HT1080 (cell line): ENCODE results near the gene F11R. TPM values are rescaled to one million over a fixed set of nuclear protein-coding genes. Genes with fewer than 3 reads are reported as not detected.

Source experiments
- small RNA-seq: library from RNA; depleted of rRNA; stranded (forward); fragments of <200 nt; gene quantifications from one replicate; pipeline ENCODE3, GENCODE V24; 2014
- total RNA-seq: library from RNA; depleted of rRNA; stranded (reverse); fragments of >200 nt; shearing (Covaris generic); gene quantifications from 2 replicates; pipeline ENCODE4 v1.2.3, GENCODE V29; 2014; rRNA removed

F11R gene
- total RNA-seq, 1 experiment from 2014 or later = 6.6 TPM

Small RNA genes lying within 50 kb of the gene (small RNA-seq; reads per million reads assigned to genes)
- gene AL591806.2 = not detected

Other genes with a start within 250 kb of the F11R start
- not detected in 2 replicates for gene LY9, start 225.0 kb downstream of the F11R start, total RNA-seq
- not detected in 2 replicates for gene CD244, start 158.3 kb downstream of the F11R start, total RNA-seq
- not detected in 2 replicates for gene ITLN1, start 136.0 kb downstream of the F11R start, total RNA-seq
- not detected in 2 replicates for gene ITLN2, start 66.3 kb downstream of the F11R start, total RNA-seq
- 0.30 TPM in 1 of 2 replicates, not detected in the other for gene TSTD1, start 17.8 kb upstream of the F11R start, total RNA-seq
- 79.4 and 81.9 TPM in 2 replicates for gene USF1, start 24.8 kb upstream of the F11R start, total RNA-seq
- gene ARHGAP30, start 48.7 kb upstream of the F11R start, total RNA-seq = 4.0 and 6.0 TPM in 2 replicates
- gene NECTIN4, start 68.4 kb upstream of the F11R start, total RNA-seq = 1.4 and 1.9 TPM in 2 replicates
- 0.51 and 1.0 TPM in 2 replicates for gene KLHDC9, start 77.2 kb upstream of the F11R start, total RNA-seq
- 124 and 137 TPM in 2 replicates for gene PFDN2, start 96.9 kb upstream of the F11R start, total RNA-seq
- 27.4 and 35.1 TPM in 2 replicates for gene NIT1, start 97.0 kb upstream of the F11R start, total RNA-seq
- 26.5 and 42.6 TPM in 2 replicates for gene DEDD, start 111.5 kb upstream of the F11R start, total RNA-seq
- 68.1 and 68.2 TPM in 2 replicates for gene UFC1, start 132.8 kb upstream of the F11R start, total RNA-seq
- gene USP21, start 138.3 kb upstream of the F11R start, total RNA-seq = 5.5 and 9.7 TPM in 2 replicates
- 9.0 and 12.9 TPM in 2 replicates for gene PPOX, start 145.3 kb upstream of the F11R start, total RNA-seq
- gene B4GALT3, start 156.4 kb upstream of the F11R start, total RNA-seq = 63.3 and 89.1 TPM in 2 replicates
- not detected in 2 replicates for gene ADAMTS4, start 177.9 kb upstream of the F11R start, total RNA-seq
- gene NDUFS2, start 181.2 kb upstream of the F11R start, total RNA-seq = 185 and 202 TPM in 2 replicates
- gene FCER1G, start 194.1 kb upstream of the F11R start, total RNA-seq = 0.64 TPM in 1 of 2 replicates, not detected in the other
- gene APOA2, start 202.5 kb upstream of the F11R start, total RNA-seq = not detected in 2 replicates
- 18.2 and 25.8 TPM in 2 replicates for gene TOMM40L, start 204.9 kb upstream of the F11R start, total RNA-seq
- not detected in 2 replicates for gene NR1I3, start 217.1 kb upstream of the F11R start, total RNA-seq
- gene PCP4L1, start 237.6 kb upstream of the F11R start, total RNA-seq = 0.10 and 0.27 TPM in 2 replicates